K562 (cell line): Measurements from ENCODE around the gene ARL6IP1. TPM values are rescaled to one million over a fixed set of nuclear protein-coding genes. Genes with fewer than 3 reads are reported as not detected.

ENCODE experiments used
- ATAC-seq: fragments of 200-7000 bp; cut with Tn5 transposase; 3 replicates; pipeline ENCODE4 v1.9.1; 2020; ENCODE audit warnings: moderate library complexity
- BruUV-seq: library from RNA; stranded (reverse); fragments of 400-500 nt; replicated peaks from 2 replicates; lab custom pipeline; 2021; lab: Mats Ljungman, UMichigan
- CTCF ChIA-PET: fragments of 300-600 bp; formaldehyde crosslinking; extraction: SDS; loops from one replicate; lab custom pipeline; 2021; ENCODE audit warnings: low intra/inter-chr PET ratio; lab: Yijun Ruan, JAX
- POLR2A ChIA-PET: fragments of 300-600, 350-650 bp; sonication (Branson Sonifier 250); formaldehyde crosslinking; extraction: SDS; loops from one replicate; lab custom pipeline; 2021; ENCODE audit warnings: antibody characterized with exemption, inconsistent platforms; lab: Yijun Ruan, JAX
- DNase-seq, 4 experiments: peaks; one replicate each; pipeline versions ENCODE4 v3.0.0 to v3.0.0-alpha.2; 2011 to 2018; ENCODE audit warnings: low spot score in 3 of 4, mixed read lengths in 3 of 4; ENCODE audit errors: extremely low read depth in 1 of 4
- FAIRE-seq: peaks from 2 replicates; lab custom pipeline; 2011; peaks lifted over from hg19 to GRCh38; lab: Jason Lieb, UNC
- H2AFZ ChIP-seq: 2 replicates; pipeline ENCODE4 v1.6.0; 2011; ENCODE audit warnings: low read depth, low read length, control low read depth, inconsistent platforms
- H3K27ac ChIP-seq: fragments of 200-600 bp; 3 replicates; pipeline ENCODE4 v1.8.0; 2011; ENCODE audit warnings: low read depth, mild to moderate bottlenecking, control low read depth, inconsistent platforms, low read length, moderate library complexity, mixed read lengths; ENCODE audit errors: extremely low read depth
- H3K27me3 ChIP-seq, 2 experiments: fragments of 300-600 bp in 1 of 2; 2 replicates in 1 of 2; 3 replicates in 1 of 2; pipeline versions ENCODE4 v1.6.0 to v1.8.0; 2011; ENCODE audit warnings: inconsistent platforms in 2 of 2, low read length in 2 of 2, mild to moderate bottlenecking in 1 of 2, mixed read lengths in 1 of 2, moderate library complexity in 1 of 2; ENCODE audit not compliant: control insufficient read depth in 2 of 2, insufficient read depth in 2 of 2
- H3K36me3 ChIP-seq: fragments of 300-600 bp; 3 replicates; pipeline ENCODE4 v1.8.0; 2011; ENCODE audit warnings: mild to moderate bottlenecking, low read length, inconsistent platforms; ENCODE audit not compliant: control insufficient read depth, insufficient read depth
- H3K4me1 ChIP-seq, 2 experiments: fragments of 200-600 bp in 1 of 2; replicated peaks in 1 of 2; 2 replicates in 1 of 2; 3 replicates in 1 of 2; pipeline versions ENCODE4 v1.5.1 to v1.8.0; 2011; ENCODE audit warnings: inconsistent platforms in 2 of 2, low read length in 2 of 2, mild to moderate bottlenecking in 1 of 2, mixed read lengths in 1 of 2, moderate library complexity in 1 of 2; ENCODE audit not compliant: control insufficient read depth in 2 of 2, insufficient read depth in 2 of 2
- H3K4me2 ChIP-seq: 2 replicates; pipeline ENCODE4 v1.6.1; 2011; ENCODE audit warnings: low read length, control low read depth, inconsistent platforms, mixed read lengths; ENCODE audit not compliant: insufficient read depth
- H3K4me3 ChIP-seq: fragments of 200-600 bp; sonication (generic), shearing (Covaris generic); 2 replicates; pipeline ENCODE4 v1.5.1; 2016; ENCODE audit warnings: control low read depth, inconsistent platforms
- H3K79me2 ChIP-seq: fragments of 200-600 bp; 3 replicates; pipeline ENCODE4 v1.8.0; 2011; ENCODE audit warnings: low read length, inconsistent platforms; ENCODE audit not compliant: control insufficient read depth, insufficient read depth
- H3K9ac ChIP-seq, 2 experiments: 2 replicates each; pipeline versions ENCODE4 v1.6.0 to v1.6.1; 2011; ENCODE audit warnings: low read depth in 2 of 2, low read length in 2 of 2, control low read depth in 1 of 2, inconsistent platforms in 1 of 2, mild to moderate bottlenecking in 1 of 2, mixed read lengths in 1 of 2; ENCODE audit not compliant: insufficient read depth in 1 of 2
- H3K9me1 ChIP-seq: one replicate; pipeline ENCODE4 v1.6.0; 2011; ENCODE audit warnings: inconsistent platforms, mild to moderate bottlenecking, low read length, moderate library complexity; ENCODE audit not compliant: control insufficient read depth, insufficient read depth
- H3K9me3 ChIP-seq: replicated peaks from 2 replicates; pipeline ENCODE4 v1.5.1; 2011; ENCODE audit warnings: low read depth, low read length, inconsistent platforms; ENCODE audit not compliant: control insufficient read depth, insufficient read depth
- H4K20me1 ChIP-seq: replicated peaks from 2 replicates; pipeline ENCODE4 v1.6.1; 2011; ENCODE audit warnings: low read length, inconsistent platforms, mixed read lengths; ENCODE audit not compliant: control insufficient read depth, insufficient read depth
- ARID3A ChIP-seq: IDR thresholded peaks from 2 replicates; pipeline ENCODE4 v1.6.1; 2012; ENCODE audit warnings: low read depth, low read length, improper control_type of control experiment, borderline replicate concordance
- ATF4 ChIP-seq: fragments of 450-650 bp; formaldehyde crosslinking; IDR thresholded peaks from 2 replicates; pipeline ENCODE4 v1.4.0; 2022; ENCODE audit warnings: mild to moderate bottlenecking, moderate library complexity
- CREBBP ChIP-seq: IDR thresholded peaks from one replicate; pipeline ENCODE4 v1.6.1; 2012; ENCODE audit warnings: low read depth, mild to moderate bottlenecking, control low read depth, inconsistent platforms, low read length
- ETS2 ChIP-seq: IDR thresholded peaks from 2 replicates; pipeline ENCODE4 v1.6.1; 2016; ENCODE audit warnings: borderline replicate concordance, missing genetic modification characterization, mild to moderate bottlenecking, moderate library complexity, missing compliant biosample characterization; ENCODE audit not compliant: poor library complexity, severe bottlenecking
- FOS ChIP-seq: IDR thresholded peaks from 3 replicates; pipeline ENCODE4 v1.6.1; 2011; ENCODE audit not compliant: insufficient read length; ENCODE audit errors: extremely low read depth
- GATAD2B ChIP-seq: fragments of 450-650 bp; IDR thresholded peaks from 2 replicates; pipeline ENCODE4 v1.6.1; 2017; ENCODE audit warnings: mild to moderate bottlenecking, borderline replicate concordance
- JUND ChIP-seq, 2 experiments: IDR thresholded peaks; 2 replicates in 1 of 2; 3 replicates in 1 of 2; pipeline ENCODE4 v1.6.1; 2011; ENCODE audit warnings: borderline replicate concordance in 2 of 2, low read depth in 2 of 2, low read length in 2 of 2, improper control_type of control experiment in 1 of 2, missing biosample characterization in 1 of 2, missing genetic modification characterization in 1 of 2, missing genetic modification reagents in 1 of 2
- KHSRP ChIP-seq: fragments of 450-650 bp; IDR thresholded peaks from 2 replicates; pipeline ENCODE4 v1.6.1; 2017
- KLF16 ChIP-seq: IDR thresholded peaks from 2 replicates; pipeline ENCODE4 v1.6.1; 2016; ENCODE audit warnings: antibody characterized with exemption
- MTF1 ChIP-seq: fragments of 250-450 bp; sonication (Bioruptor Pico); IDR thresholded peaks from 2 replicates; pipeline ENCODE4 v1.9.0; 2021; ENCODE audit warnings: moderate library complexity, mild to moderate bottlenecking, inconsistent platforms, borderline replicate concordance
- RAD21 ChIP-seq, 2 experiments: fragments of 250-450 bp in 1 of 2; fragments of 450-650 bp in 1 of 2; sonication (Bioruptor Pico) in 1 of 2; formaldehyde crosslinking in 1 of 2; IDR thresholded peaks in 1 of 2; conservative IDR thresholded peaks in 1 of 2; 2 replicates each; pipeline versions ENCODE4 v1.4.0 to v1.8.0; 2020 to 2022; ENCODE audit warnings: mild to moderate bottlenecking in 2 of 2, moderate library complexity in 1 of 2
- SMAD3 ChIP-seq: fragments of 450-650 bp; formaldehyde crosslinking; conservative IDR thresholded peaks from 2 replicates; pipeline ENCODE4 v1.4.0; 2020; ENCODE audit warnings: mild to moderate bottlenecking
- TCFL5 ChIP-seq: fragments of 250-450 bp; sonication (Bioruptor Pico); conservative IDR thresholded peaks from 2 replicates; pipeline ENCODE4 v1.6.1; 2021; ENCODE audit warnings: mild to moderate bottlenecking, moderate library complexity, matching md5 sums
- THRAP3 ChIP-seq: fragments of 450-650 bp; IDR thresholded peaks from 2 replicates; pipeline ENCODE4 v1.6.1; 2016; ENCODE audit warnings: mild to moderate bottlenecking, inconsistent platforms, borderline replicate concordance
- ZBTB7A ChIP-seq: IDR thresholded peaks from 2 replicates; pipeline ENCODE4 v1.6.1; 2011; ENCODE audit warnings: low read depth, mild to moderate bottlenecking, low read length, moderate library complexity, borderline replicate concordance; ENCODE audit not compliant: control insufficient read depth
- ZNF197 ChIP-seq: fragments of 200-800 bp; sonication (Bioruptor generic); IDR thresholded peaks from 2 replicates; pipeline ENCODE4 v1.6.1; 2016; ENCODE audit warnings: low read depth, missing genetic modification characterization, missing compliant biosample characterization
- ZNF583 ChIP-seq: fragments of 250-450 bp; sonication (Bioruptor Pico); IDR thresholded peaks from 2 replicates; pipeline ENCODE4 v1.4.0; 2020
- WGBS: fragments of 100-300 bp; shearing (Covaris generic); methylation state at CpG from one replicate; pipeline ENCODE4 v1.1.6; 2016; ENCODE audit warnings: low coverage, mixed read lengths; ENCODE audit not compliant: insufficient coverage; ENCODE audit errors: missing lambda C conversion rate; 5-methylcytosine and 5-hydroxymethylcytosine counted together
- in situ Hi-C: fragments of 300-500 bp; cut with MboI; formaldehyde crosslinking; loops from 4 replicates; pipeline ENCODE4 v1.15.0; 2018; ENCODE audit warnings: inconsistent platforms, mixed read lengths
- intact Hi-C: fragments of 100-400 bp; cut with micrococcal nuclease; formaldehyde crosslinking; loops from 2 replicates; pipeline ENCODE4 v1.14.2; 2022
- polyA plus RNA-seq, 8 experiments: library from polyadenylated mRNA; depleted of rRNA in 4 of 8; stranded (reverse) in 5 of 8; unstranded in 3 of 8; fragments of >200 nt; fragmentation: Nextera tagmentation in 2 of 8; fragmentation: Illumina TruSeq in 1 of 8; extraction: Ambion mirVana in 2 of 8; extraction: Trizol in 1 of 8; gene quantifications; 2 replicates each; pipeline versions ENCODE4 v1.2.1 to v1.2.3, GENCODE V29; 2011 to 2014; ENCODE audit warnings: inconsistent platforms in 1 of 8, missing spikeins in 1 of 8
- total RNA-seq, 7 experiments: library from RNA; depleted of rRNA in 6 of 7; stranded (reverse); fragments of >200 nt in 6 of 7; fragmentation: Illumina TruSeq in 2 of 7; extraction: Trizol in 2 of 7; gene quantifications; 2 replicates each; pipeline versions ENCODE4 v1.2.1 to v1.2.3, GENCODE V29; 2011 to 2021; ENCODE audit warnings: low replicate concordance in 1 of 7

The ARL6IP1 gene
- total and polyA plus RNA-seq, 9 of the 15 experiments (the other 6 are each of a cell fraction or from before 2014, with no cell fraction given) = 102 to 391 (median 162) TPM

DNA sequence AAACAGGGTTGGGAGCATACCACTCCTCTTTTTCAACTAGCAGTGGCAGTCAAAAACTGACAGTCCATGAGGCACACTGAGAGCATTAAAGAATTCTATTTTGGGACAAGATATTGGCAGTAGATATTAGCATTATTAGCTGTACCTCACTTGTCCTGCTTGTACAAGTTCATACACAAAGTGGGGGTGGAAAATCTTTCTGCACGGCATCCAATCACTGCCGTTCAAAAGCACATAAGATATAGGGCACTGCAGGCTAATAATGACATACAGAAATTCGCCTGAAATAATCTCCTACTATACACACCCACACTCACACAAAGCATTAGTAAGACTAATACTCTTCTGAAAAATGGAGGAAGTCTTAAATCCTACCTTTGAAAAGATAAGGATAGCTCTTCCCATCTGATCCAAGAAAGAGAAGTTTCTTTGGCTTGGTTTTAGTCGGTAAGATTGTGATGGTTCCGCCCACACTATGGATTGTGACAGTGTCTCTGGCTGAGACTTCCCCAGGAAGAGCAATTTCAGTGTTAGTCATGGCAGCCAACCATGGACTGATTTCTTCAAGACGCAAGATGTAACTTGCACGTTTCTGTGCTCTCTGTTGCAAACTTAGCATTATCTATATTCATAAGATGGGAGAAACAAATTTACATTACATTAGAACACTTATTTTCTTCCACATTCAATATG is 40.6 kb upstream of the ARL6IP1 start (continued):
- no peak for TF ChIP-seq ARID3A
- no peak for TF ChIP-seq MTF1 (CRISPR knock-in tag)
- no peak for TF ChIP-seq GATAD2B
- TF ChIP-seq JUND (IDR thresholded peaks at IDR 0.05; ENCODE audit: borderline replicate concordance, low read depth, low read length) = no peak
- TF ChIP-seq JUND (tag; IDR thresholded peaks at IDR 0.05; ENCODE audit: borderline replicate concordance, low read depth, low read length) = no peak

GRCh38 chr16:18839555-18839954 is 38.2 kb upstream of the ARL6IP1 start:
- Histone ChIP-seq H3K9ac (no peak overlapping the region), H3K4me3 (no peak overlapping the region), H3K79me2 (no peaks in the 10 kb centered on the region; the same call in 2 of the 3 replicates), H3K4me2 (no peak overlapping the region), H4K20me1 (no peaks in the 10 kb centered on the region), H3K27me3 (no peaks in the 10 kb centered on the region), H3K27ac (no peak overlapping the region), H3K4me1 (no peaks in the 10 kb centered on the region), H3K36me3 (peaks cover 92% of the 10 kb centered on the region), H3K9me1 (no peaks in the 10 kb centered on the region), H3K9me3 (no peaks in the 10 kb centered on the region), H2AFZ (no peak overlapping the region)
- ATAC-seq (no peak), DNase-seq (no peak), FAIRE-seq (no peak)
- no TSS peak for BruUV-seq
- WGBS = 94% methylated on average over 6 of the region's 6 CpGs
- intact Hi-C loops = no loop called here
- in situ Hi-C loops = no loop called here
- CTCF ChIA-PET = no interaction called here
- POLR2A ChIA-PET = interaction anchor here (2.1 kb wide), 1 partner anchor 38 kb away, joined by 4 read pairs; the partner anchor contains the start of gene ARL6IP1
- TF ChIP-seq TCFL5 (CRISPR knock-in tag) = no peak
- TF ChIP-seq ZBTB7A = no peak
- no peak for TF ChIP-seq ETS2 (tag)
- TF ChIP-seq CREBBP = no peak
- no peak for TF ChIP-seq ZNF197 (CRISPR knock-in tag)
- no peak for TF ChIP-seq ATF4 (CRISPR knock-in tag)
- no peak for TF ChIP-seq THRAP3
- no peak for TF ChIP-seq FOS
- TF ChIP-seq RAD21 (CRISPR knock-in tag; conservative IDR thresholded peaks at IDR 0.05 in 1 of 2, IDR thresholded peaks at IDR 0.05 in 1 of 2) = no peak
- TF ChIP-seq ZNF583 (CRISPR knock-in tag) = no peak
- no peak for TF ChIP-seq KHSRP
- TF ChIP-seq KLF16 = no peak
- no peak for TF ChIP-seq SMAD3 (CRISPR knock-in tag)
